GM19043 (cell line): ENCODE results near the gene PRPF38A.

Experiments
- ATAC-seq: cut with Tn5 transposase; IDR thresholded peaks from one replicate; pipeline ENCODE4 v1.9.1; 2021; ENCODE audit warnings: low read depth; ENCODE audit not compliant: unreplicated experiment

The PRPF38A gene

GRCh38 chr1:52399629-52400028 is 4.8 kb upstream of the PRPF38A start:
- ATAC-seq = no peak

DNA sequence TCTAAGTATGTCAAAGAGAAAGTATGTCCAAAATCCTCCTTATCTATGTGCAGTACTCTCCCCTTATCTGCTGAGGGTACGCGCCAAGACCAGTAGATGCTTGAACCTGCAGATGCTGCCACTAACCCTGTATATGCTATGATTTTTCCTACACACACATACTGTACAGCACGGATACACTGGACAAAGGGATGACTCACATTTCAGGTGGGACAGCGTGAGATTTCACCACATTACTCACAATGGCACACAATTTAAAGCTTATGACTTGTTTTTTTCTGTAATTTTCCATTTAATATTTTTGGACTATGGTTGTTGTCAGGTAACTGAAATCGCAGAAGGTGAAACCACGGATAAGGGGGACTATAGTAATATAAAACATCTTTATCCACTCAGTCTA is 4.3 kb upstream of the PRPF38A start:
- no peak for ATAC-seq

DNA sequence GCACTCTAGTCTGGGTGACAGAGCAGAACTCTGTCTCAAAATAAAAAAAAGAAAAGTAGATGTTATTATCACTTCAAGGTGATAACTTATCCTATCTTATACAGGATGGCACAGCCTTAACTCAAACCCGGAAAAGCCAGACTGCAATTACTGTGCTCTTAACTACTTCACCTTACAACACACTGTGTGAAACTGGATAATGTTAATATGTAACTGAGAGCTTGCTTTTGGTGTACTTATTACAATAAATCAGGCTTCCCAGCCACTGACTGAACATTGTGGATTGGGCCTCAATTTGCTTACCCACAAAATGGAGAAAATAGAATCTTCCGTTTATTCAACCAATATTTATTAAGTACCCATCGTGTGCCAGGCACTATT is 1.6 kb upstream of the PRPF38A start:
- no peak for ATAC-seq

- peak; percentile 27 for ATAC-seq
Measured at GRCh38 chr1:52403566-52404115, 761 bp upstream of the PRPF38A start.

DNA sequence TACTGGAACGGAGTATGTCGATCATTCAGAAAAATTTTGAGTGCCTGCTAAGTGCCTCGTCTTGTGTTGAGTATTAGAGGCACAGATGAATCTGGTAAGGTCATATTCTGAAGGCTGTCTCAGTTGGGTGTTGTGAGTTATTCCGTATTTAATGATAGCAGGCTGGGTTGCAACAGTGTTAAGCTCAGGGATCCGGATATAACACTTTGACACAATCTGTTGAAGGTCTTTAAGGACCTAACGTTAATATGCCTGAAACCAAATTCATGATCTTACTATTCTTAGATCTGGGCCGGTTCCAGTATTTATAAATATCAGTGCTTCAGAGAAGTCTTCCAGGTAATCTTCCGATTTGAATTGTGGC is 555 bp downstream of the PRPF38A start:
- ATAC-seq = no peak

DNA sequence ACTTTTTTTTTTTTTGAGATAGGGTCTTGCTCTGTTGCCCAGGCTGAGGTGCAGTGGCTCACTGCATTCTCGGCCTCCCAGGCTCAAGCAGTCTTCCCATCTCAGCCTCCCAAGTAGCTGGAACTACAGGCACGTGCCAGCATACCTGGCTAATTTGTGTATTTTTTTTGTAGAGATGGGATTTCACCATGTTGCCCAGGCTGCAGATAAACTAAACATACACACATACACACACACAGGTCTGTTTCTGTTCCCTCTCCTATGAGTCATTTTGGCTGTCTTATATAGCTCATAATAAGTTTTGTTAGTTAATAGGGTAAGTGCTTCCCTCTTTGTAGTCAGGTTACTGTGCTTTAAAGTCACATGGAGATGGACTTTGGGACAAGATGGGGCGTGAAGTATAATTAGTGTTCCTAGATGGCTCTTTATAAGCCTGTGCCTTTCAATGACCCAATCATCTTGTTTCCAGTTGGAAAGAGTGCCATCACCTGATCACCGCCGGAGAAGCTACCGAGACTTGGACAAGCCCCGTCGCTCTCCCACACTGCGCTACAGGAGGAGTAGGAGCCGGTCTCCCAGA is 9.1 kb downstream of the PRPF38A start:
- ATAC-seq = no peak

GRCh38 chr1:52414942-52415341 is 10.5 kb downstream of the PRPF38A start:
- no peak for ATAC-seq

DNA sequence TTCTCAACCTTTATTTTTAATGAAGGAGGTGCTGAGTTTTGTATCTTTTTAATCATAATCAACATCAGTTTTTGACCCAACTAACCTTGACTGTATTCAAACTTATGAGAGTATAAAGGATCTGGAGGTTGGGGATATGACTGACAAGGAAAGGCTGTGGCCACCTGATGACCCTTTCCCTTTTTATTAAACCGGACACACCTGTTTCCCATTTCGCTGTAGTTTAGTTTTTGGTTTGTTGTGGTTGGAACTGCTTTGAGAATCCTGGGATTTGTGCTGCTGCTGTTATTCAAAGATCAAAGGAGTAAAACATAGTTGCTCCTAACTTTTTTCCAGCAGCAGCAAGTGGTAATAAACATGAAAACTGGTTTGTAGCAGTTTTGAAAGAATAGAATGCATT is 12.4 kb downstream of the PRPF38A start:
- no peak for ATAC-seq

DNA sequence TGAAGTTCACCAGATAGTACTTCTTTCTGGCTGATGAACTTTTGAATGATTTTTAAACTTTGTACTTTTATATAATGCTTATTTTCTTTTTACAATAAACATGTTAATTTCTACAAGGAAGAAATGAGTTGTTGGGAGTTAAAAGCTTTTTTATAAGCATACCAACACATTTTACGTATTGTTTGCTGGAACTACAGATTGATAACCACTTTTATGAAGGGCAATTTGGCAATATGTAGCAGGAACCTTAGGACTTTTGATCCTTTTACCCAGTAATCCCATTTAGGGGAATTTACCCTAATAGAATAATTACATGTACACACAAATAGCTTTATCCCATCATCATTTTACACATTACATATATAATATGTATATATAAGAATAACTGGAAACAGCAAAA is 16.3 kb downstream of the PRPF38A start:
- ATAC-seq = no peak

GRCh38 chr1:52423055-52423454 is 18.7 kb downstream of the PRPF38A start:
- no peak for ATAC-seq

- ATAC-seq = no peak
Measured at GRCh38 chr1:52423771-52424170, 19.4 kb downstream of the PRPF38A start.

GRCh38 chr1:52424231-52424636 is 19.8 kb downstream of the PRPF38A start:
- ATAC-seq = no peak

GRCh38 chr1:52424813-52425212 is 20.4 kb downstream of the PRPF38A start:
- no peak for ATAC-seq

DNA sequence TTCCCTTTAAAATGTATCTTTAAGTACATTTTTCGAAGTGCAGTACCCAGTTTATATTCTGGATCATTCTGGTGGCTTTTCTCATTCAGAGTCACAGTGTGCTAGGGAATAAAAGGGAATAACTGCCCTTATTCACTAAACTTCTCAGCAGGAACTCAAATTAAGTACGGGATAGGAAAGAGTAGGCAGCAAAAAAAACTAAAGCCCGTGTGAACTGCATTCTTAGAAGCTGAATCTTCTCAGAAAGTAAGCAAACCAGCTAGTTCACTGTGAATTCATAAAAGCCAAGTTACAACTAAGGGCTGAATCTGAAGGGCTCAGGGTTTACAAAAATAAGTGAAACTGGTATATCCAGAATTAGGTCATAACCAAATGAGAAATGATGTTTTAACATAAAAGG is 22.0 kb downstream of the PRPF38A start:
- ATAC-seq = no peak

DNA sequence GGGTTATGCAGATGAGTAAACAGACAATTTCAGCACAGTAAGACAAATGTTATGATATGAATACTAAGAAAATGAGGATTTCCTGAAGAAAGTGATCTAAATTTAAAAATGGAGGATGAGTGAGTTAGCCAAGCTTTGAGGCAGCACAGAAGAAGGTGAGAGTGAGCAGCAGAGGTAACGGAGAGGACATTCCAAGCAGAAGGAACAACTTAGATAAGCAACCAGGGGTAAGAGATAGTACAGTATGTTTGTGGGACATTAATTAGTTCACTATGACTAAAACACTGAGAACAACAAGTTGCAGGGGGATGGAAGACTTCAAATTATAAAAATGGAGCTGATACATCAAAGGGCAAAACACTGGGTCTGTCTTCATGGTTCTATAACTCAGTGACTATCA is 22.8 kb downstream of the PRPF38A start:
- no peak for ATAC-seq

GRCh38 chr1:52432807-52433206 is 28.4 kb downstream of the PRPF38A start:
- no peak for ATAC-seq

- no peak for ATAC-seq
Measured at GRCh38 chr1:52435211-52435610, 30.8 kb downstream of the PRPF38A start.

GRCh38 chr1:52435650-52436049 is 31.2 kb downstream of the PRPF38A start:
- ATAC-seq = no peak

GRCh38 chr1:52436817-52437216 is 32.4 kb downstream of the PRPF38A start:
- ATAC-seq = no peak

DNA sequence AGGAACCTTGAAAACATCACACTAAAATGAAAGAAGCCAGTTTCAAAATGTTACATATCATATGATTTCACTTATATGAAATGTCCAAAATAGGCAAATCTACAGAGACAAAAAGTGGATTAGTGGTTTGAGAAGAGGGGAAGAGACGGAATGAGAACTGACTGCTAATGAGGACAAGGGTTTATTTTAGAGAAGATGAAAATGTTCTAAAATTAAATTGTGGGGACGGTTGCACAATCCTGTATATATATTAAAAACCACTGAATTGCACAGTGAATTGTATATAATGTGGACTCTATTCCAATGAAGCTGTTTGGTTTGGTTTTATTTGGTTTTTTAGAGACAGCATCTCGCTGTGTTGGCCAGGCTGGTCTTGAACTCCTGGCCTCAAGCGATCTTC is 35.6 kb downstream of the PRPF38A start:
- ATAC-seq = no peak

GRCh38 chr1:52444463-52444862 is 40.1 kb downstream of the PRPF38A start:
- ATAC-seq = no peak

DNA sequence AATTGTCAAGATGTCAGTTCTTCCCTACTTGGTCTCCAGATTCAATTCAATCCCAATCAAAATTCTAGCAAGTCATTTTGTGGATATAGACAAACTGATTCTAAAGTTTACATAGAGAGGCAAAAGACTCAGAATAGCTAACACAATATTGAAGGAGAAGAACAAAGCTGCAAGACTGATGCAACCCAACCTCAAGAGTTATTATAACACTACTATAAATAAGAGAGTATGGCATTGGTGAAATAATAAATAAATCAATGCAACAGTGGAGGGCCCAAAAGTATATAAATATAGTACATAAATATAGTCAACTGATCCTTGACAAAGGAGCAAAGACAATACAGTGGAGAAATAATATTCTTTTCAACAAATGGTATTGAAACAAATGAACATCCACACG is 49.7 kb downstream of the PRPF38A start:
- ATAC-seq = no peak

DNA sequence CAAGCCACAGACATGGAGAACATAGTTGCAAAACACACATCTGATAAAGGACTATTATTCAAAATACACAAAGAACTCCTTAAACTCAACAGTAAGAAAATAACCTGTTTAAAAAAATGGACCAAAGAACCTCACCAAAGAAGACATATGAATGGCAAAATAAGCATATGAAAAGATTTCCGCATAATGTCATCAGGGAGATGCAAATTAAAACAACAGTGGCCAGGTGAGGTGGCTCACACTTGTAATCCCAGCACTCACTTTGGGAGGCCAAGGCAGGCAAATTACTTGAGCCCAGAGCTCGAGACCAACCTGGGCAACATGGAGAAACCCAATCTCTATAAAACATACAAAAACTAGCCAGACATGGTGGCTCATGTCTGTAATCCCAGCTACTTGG is 50.4 kb downstream of the PRPF38A start:
- ATAC-seq = no peak
